BLaER1 treated with 17β-estradiol and CSF1 and Interleukin-3, amounts not matched to agents 10 nM and 100 nM (cell line): ENCODE results near the gene LRRC15.
A peak's percentile ranks its signal among the peaks of the same experiment; 100 is the strongest.

ENCODE experiments used
- H3K27ac ChIP-seq, 11 experiments: shearing (Covaris generic); formaldehyde crosslinking; 2 replicates each; pipeline ENCODE4 v1.8.1; 2022
- H3K27me3 ChIP-seq, 11 experiments: shearing (Covaris generic); formaldehyde crosslinking; 2 replicates each; pipeline ENCODE4 v1.8.1; 2022
- H3K36me3 ChIP-seq, 11 experiments: shearing (Covaris generic); formaldehyde crosslinking; 2 replicates each; pipeline ENCODE4 v1.8.1; 2022
- H3K4me1 ChIP-seq, 10 experiments: shearing (Covaris generic); formaldehyde crosslinking; 2 replicates each; pipeline ENCODE4 v1.8.1; 2022
- H3K4me2 ChIP-seq, 11 experiments: shearing (Covaris generic); formaldehyde crosslinking; 2 replicates each; pipeline ENCODE4 v1.8.1; 2022
- H3K4me3 ChIP-seq, 10 experiments: shearing (Covaris generic); formaldehyde crosslinking; 2 replicates each; pipeline ENCODE4 v1.8.1; 2022
- H3K9ac ChIP-seq, 11 experiments: shearing (Covaris generic); formaldehyde crosslinking; 2 replicates each; pipeline ENCODE4 v1.8.1; 2022
- H3K9me3 ChIP-seq, 11 experiments: shearing (Covaris generic); formaldehyde crosslinking; replicated peaks in 1 of 11; 2 replicates each; pipeline ENCODE4 v1.8.1; 2022
- H4K20me1 ChIP-seq, 11 experiments: shearing (Covaris generic); formaldehyde crosslinking; 2 replicates each; pipeline ENCODE4 v1.8.1; 2022
- Cebpa-rat ChIP-seq, 11 experiments: shearing (Covaris generic); IDR thresholded peaks; 2 replicates each; pipeline ENCODE4 v1.8.1; 2022

LRRC15 gene

DNA sequence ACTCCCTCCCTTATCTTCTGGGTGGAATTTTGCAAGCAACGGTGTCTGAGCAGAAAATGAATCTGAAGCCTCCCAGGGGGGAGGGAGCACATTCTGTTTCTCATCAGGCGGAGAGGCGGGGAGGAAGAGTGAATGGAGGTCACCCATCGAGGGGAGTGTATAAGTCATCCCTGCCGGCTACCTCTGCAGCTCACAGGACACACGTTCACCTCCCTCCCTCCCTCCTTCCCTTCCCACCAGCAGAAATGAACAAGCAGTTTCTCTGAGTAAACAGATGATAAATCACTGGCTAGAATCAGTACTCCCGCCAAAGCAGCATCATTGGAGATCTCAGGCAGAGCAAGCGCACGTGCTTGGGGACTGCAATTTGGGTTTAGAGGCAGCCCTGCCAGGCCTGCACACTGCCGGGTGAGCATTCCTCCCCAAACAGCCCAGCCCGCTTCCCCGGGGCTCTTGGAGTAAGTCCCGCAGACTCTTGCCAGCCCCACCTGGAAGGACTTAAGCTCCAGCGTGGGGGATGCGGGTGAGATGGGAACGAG is 56.7 kb downstream of the LRRC15 start:
- H3K4me2 ChIP-seq, result 0 out of 22 replicates have a peak overlapping the region, but pooled peaks of 2 of the 11 experiments have one; percentile 3 to 9

DNA sequence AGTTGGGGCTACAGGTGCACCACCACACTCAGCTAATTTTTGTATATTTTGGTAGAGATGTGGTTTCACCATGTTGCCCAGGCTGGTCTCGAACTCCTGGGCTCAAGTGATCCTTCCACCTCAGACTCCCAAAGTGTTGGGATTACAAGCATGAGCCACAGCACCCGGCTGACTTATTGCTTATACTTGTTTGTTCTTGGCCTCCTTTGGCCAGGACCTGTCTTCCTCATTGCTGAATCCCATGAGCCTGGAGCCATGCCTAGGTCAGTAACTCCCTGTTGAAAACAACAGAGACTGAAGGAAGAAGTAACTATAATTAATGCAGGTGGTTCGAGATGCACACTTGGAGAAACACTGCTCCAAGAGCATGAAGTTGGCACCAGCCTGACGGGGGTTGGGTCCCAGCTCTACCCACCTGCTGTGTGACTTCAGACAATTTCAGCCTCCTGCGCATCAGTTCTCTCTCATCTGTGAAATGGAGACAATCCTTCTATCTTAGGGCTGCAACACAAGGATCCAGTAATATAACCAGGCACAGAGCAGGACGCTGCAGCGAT is 57.3 kb downstream of the LRRC15 start:
- Histone ChIP-seq H3K4me2 (0 out of 22 replicates have a peak overlapping the region, but pooled peaks of 1 of the 11 experiments have one; percentile 3), H3K27ac (no peak overlapping the region), H3K9me3 (no peaks in the 10 kb centered on the region), H4K20me1 (peaks cover 0 to 15% (median 0%) of the 10 kb centered on the region in 11 experiments; a peak in 4 of 22 replicates), H3K4me3 (no peak overlapping the region), H3K9ac (no peak overlapping the region), H3K4me1 (peaks cover 7 to 42% (median 27%) of the 10 kb centered on the region in 10 experiments; a peak in 19 of 20 replicates), H3K27me3 (peaks cover 63 to 99% (median 89%) of the 10 kb centered on the region in 11 experiments), H3K36me3 (no peaks in the 10 kb centered on the region)
- TF ChIP-seq Cebpa-rat (IDR thresholded peaks at IDR 0.05), result no peak

More for the DNA sequence above, 56.7 kb downstream of the LRRC15 start:
- H3K9ac ChIP-seq, result no peak overlapping the region
- H3K27ac ChIP-seq, result no peak overlapping the region
- TF ChIP-seq Cebpa-rat (IDR thresholded peaks at IDR 0.05), result no peak
- H3K36me3 ChIP-seq, result no peaks in the 10 kb centered on the region
- H3K4me3 ChIP-seq, result no peak overlapping the region
- H3K27me3 ChIP-seq, result peaks cover 58 to 94% (median 84%) of the 10 kb centered on the region in 11 experiments
- H3K4me1 ChIP-seq, result peaks cover 6 to 36% (median 21%) of the 10 kb centered on the region in 10 experiments; a peak in 17 of 20 replicates
- H4K20me1 ChIP-seq, result peaks cover 0 to 12% (median 0%) of the 10 kb centered on the region in 11 experiments; a peak in 3 of 22 replicates
- peaks cover 0 to 5% (median 1%) of the 10 kb centered on the region in 11 experiments; a peak in 7 of 22 replicates for H3K9me3 ChIP-seq

DNA sequence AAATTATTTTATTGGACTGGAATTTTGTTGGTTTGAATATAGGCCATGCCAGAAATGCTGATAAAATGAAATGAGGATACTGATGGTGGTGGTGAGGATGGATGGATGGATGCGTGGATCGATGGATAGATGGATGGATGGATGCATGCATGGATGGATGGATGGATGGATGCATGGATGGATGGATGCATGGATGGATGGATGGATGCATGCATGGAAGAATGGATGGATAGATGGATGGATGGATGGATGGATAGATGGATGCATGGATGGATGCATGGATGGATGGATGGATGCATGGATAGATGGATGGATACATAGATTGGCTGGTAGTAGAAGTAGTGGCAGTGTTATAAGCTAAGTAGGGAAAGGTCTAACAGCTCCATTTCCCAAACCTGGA is 58.5 kb downstream of the LRRC15 start:
- peaks cover 76 to 96% (median 90%) of the 10 kb centered on the region in 11 experiments for H3K27me3 ChIP-seq
- H4K20me1 ChIP-seq, result peaks cover 0 to 24% (median 0%) of the 10 kb centered on the region in 11 experiments; a peak in 6 of 22 replicates
- no peak overlapping the region for H3K27ac ChIP-seq
- H3K4me1 ChIP-seq, result peaks cover 20 to 52% (median 39%) of the 10 kb centered on the region in 10 experiments
- no peak overlapping the region for H3K4me2 ChIP-seq
- no peak overlapping the region for H3K4me3 ChIP-seq
- no peaks in the 10 kb centered on the region for H3K9me3 ChIP-seq
- H3K9ac ChIP-seq, result no peak overlapping the region
- TF ChIP-seq Cebpa-rat (IDR thresholded peaks at IDR 0.05), result no peak
- H3K36me3 ChIP-seq, result no peaks in the 10 kb centered on the region

DNA sequence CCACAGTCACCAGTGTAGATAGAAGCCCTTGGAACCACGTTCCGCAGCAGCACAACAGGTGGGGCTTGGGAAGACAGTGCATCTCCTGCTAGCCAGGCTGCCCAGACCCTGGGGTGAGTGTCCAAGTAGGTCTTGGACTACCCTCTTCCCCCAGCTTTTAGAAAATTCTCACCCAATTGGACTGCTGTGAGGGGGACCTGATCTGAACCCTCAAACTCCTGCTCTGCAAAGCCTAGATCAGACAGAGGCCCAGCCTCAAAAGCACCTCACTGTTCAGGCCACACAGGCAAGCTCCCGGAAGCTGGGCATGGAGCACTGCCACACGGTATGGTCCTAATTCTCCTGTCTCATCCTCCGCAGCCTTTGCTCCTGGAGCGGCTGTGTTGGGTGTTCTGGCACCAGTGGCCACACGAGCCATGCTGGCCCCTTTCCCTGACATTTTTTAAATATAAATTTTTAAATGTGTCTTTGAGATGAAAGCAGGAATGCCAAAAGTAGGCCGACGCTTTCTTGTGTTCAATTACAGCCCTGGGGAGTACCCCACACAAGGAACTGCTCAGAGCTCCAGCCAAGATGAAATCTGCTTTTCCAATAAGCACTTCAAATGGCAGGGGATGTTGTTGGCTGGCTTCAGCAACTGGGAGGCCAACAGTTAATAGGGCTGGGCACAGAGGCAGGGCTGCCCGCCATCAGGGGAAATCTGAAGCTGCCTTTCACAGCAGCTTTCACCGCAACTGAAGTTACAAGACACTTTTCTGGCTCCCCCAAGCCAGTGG is 59.3 kb downstream of the LRRC15 start:
- Histone ChIP-seq H3K4me1 (peaks cover 27 to 55% (median 41%) of the 10 kb centered on the region in 10 experiments), H3K27ac (no peak overlapping the region), H4K20me1 (peaks cover 0 to 28% (median 0%) of the 10 kb centered on the region in 11 experiments; a peak in 6 of 22 replicates), H3K4me3 (no peak overlapping the region), H3K27me3 (peaks cover 74 to 98% (median 90%) of the 10 kb centered on the region in 11 experiments), H3K36me3 (no peaks in the 10 kb centered on the region), H3K9me3 (no peaks in the 10 kb centered on the region), H3K9ac (no peak overlapping the region), H3K4me2 (no peak overlapping the region)
- no peak for TF ChIP-seq Cebpa-rat (IDR thresholded peaks at IDR 0.05)

DNA sequence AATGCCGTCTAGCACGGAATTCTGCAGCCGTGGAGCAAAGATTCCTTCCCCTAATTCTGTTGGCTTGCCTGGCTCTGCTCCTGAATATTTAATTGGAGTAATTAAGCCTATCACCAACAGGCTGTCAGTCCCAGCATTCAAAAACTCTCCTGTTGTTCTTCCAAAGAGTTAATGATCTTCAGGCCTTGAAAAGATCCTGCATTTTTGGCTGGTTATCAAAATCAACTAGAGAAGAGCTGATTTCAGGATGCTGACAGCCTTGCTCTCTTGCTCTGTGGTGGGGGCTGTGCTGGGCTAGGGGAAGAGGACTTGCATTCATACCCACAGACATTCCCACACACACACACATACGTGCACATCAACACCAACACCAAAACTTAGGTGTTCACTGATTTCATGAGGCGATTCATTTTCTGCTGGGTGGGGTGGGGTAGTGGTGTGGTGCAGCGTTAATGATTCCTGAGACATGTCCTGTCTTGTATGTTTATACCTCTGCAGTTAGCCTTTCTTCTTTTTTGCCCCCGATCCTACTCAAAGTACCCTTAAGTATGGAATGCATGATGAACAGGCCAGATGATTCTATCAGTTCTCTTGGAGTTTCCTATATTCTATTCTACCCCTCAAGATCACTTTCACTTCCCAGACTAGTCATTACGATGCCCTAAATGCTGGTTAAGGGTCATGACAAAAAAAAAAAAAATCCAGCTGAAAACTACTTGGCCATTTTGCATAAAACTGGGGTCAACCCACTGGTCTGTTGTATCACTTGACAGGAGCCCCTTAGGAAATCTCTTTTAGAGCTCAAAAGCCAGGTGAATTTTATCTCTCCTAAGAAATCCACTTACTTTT is 60.7 kb downstream of the LRRC15 start:
- Histone ChIP-seq H3K9me3 (peaks cover 0 to 10% (median 8%) of the 10 kb centered on the region in 11 experiments; a peak in 14 of 22 replicates), H3K4me3 (no peak overlapping the region), H3K4me2 (peak overlapping the region in 5 of 11 experiments; percentile 9 to 94 (median 85); a peak in 6 of 22 replicates), H3K36me3 (no peaks in the 10 kb centered on the region), H3K27ac (no peak overlapping the region), H4K20me1 (peaks cover 0 to 28% (median 0%) of the 10 kb centered on the region in 11 experiments; a peak in 6 of 22 replicates), H3K27me3 (peaks cover 62 to 98% (median 89%) of the 10 kb centered on the region in 11 experiments), H3K9ac (no peak overlapping the region), H3K4me1 (peaks cover 37 to 62% (median 50%) of the 10 kb centered on the region in 10 experiments)
- TF ChIP-seq Cebpa-rat (IDR thresholded peaks at IDR 0.05), result no peak

DNA sequence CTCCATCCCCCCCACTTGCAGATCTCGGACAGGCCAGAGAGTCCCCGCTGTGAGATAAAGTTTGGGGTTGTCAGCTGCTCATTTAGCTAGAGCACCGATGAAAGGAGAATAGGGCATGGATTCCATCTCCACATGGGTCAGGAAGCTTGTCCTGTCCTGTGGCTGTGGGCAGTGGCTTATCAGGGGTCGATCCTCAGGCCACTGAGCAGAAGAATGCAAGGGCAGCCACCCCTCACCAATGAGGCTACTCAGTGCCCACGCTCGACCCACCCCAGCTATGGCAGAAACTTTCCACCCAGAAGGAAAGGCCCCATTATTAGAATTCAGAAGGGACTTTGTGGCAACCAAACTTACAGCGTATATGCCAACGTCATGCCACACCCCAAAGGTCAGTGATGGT is 61.7 kb downstream of the LRRC15 start:
- Histone ChIP-seq H3K9ac (0 out of 22 replicates have a peak overlapping the region, but pooled peaks of 1 of the 11 experiments have one; percentile 61), H3K4me3 (no peak overlapping the region), H3K9me3 (peaks cover 0 to 20% (median 17%) of the 10 kb centered on the region in 11 experiments; a peak in 14 of 22 replicates), H3K27ac (peak overlapping the region in 2 of 11 experiments; percentile 2 to 78; a peak in 2 of 22 replicates), H3K4me2 (peak overlapping the region in 9 of 11 experiments; percentile 32 to 95 (median 85); a peak in 17 of 22 replicates), H3K4me1 (peaks cover 37 to 69% (median 50%) of the 10 kb centered on the region in 10 experiments), H3K27me3 (peaks cover 62 to 97% (median 88%) of the 10 kb centered on the region in 11 experiments), H3K36me3 (no peaks in the 10 kb centered on the region), H4K20me1 (peaks cover 0 to 21% (median 0%) of the 10 kb centered on the region in 11 experiments; a peak in 6 of 22 replicates)
- no peak for TF ChIP-seq Cebpa-rat (IDR thresholded peaks at IDR 0.05)

DNA sequence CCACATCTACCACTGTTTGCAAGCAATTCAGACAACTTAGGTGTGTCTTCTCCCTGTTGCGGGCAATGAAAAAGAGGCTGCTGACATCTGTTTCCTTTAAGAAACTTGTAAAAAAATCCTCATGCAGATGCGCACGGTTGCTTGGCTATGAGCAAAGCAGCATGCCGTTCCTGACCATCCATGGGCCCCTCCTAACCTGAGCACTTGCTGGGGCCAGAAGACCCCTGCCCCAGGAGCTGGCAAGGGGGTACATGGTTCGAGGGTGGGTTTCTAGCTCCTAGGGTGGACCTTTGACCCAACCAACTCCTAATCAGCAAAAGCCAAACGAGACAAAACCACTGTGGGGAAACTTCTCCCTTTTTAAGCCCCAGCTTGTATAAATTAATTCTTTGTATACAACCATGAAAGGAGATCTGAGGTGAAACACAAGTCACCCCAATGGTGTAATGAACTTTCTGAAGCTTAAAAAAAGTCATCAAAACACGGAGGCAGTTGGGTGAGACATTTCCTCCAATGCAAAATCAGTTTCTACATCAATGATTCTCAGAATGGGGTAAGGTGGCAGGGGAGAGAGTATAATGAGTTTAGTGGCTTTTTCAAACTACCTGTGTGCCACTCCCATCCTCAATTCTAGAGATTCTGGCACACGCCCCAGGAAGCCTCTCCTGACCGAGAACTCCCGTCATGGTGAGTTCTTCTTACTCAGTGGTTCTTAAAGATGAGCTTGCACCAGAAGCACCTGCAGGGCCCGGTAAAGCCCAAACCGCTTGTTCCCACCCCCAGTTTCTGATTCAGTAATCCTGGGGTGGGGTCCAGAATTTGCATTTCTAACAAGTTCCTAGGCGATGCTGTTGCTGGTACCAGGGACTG is 62.5 kb downstream of the LRRC15 start:
- Histone ChIP-seq H3K27me3 (peaks cover 53 to 94% (median 84%) of the 10 kb centered on the region in 11 experiments), H3K4me1 (peaks cover 39 to 72% (median 49%) of the 10 kb centered on the region in 10 experiments), H3K4me3 (peak overlapping the region in 3 of 10 experiments; percentile 8 to 27 (median 9); a peak in 1 of 20 replicates), H3K36me3 (no peaks in the 10 kb centered on the region), H4K20me1 (peaks cover 0 to 21% (median 0%) of the 10 kb centered on the region in 11 experiments; a peak in 6 of 22 replicates), H3K27ac (peak overlapping the region in 8 of 11 experiments; percentile 31 to 84 (median 75); a peak in 15 of 22 replicates), H3K9ac (peak overlapping the region in 4 of 11 experiments; percentile 10 to 61 (median 54); a peak in 8 of 22 replicates), H3K9me3 (peaks cover 0 to 23% (median 18%) of the 10 kb centered on the region in 11 experiments; a peak in 14 of 22 replicates), H3K4me2 (peak overlapping the region; percentile 46 to 95 (median 85))
- TF ChIP-seq Cebpa-rat (IDR thresholded peaks at IDR 0.05), result no peak
